ENCODE measurements around the gene TAF7L.
"Not testable (repeated sequence)": the region's sequence is repeated elsewhere in the genome, so short reads cannot be mapped to it uniquely, and the experiment has no call there.

The TAF7L gene, protein sequence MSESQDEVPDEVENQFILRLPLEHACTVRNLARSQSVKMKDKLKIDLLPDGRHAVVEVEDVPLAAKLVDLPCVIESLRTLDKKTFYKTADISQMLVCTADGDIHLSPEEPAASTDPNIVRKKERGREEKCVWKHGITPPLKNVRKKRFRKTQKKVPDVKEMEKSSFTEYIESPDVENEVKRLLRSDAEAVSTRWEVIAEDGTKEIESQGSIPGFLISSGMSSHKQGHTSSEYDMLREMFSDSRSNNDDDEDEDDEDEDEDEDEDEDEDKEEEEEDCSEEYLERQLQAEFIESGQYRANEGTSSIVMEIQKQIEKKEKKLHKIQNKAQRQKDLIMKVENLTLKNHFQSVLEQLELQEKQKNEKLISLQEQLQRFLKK

GRCh38 chrX:101290957-101291603 lies at the start of gene TAF7L:
Gene TAF7L (minus strand): TSS chrX:101291334. CDS start chrX:101287543, 3,791 bp downstream.
- DNase-seq: no peak

DNA sequence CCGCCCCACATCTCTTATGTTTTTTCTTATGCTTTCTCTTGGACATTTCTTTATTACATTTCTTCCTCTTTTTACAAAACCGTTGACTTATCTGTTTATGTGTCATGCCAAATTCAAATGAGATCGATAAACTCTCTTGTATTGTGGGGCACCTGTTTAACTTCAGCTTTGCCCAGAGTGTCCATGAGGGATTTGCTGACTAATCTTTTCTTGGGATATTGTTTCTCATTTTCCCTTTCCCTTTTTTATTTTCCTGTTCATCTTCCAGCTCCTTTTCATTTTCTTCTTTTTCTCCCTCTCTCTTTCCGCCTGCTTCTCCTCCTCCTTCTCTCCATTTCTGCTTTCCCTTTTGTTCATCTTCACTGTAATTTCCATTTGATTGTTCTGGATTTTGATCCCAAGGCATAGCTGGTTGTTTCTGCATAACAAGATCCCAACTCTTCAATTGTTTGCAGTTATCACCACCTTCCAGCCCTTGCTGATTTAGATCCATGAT lies 46.7 kb upstream of the TAF7L start:
- intact Hi-C loops (cut with DNase I): no loop called here
- DNase-seq: no peak

More at GRCh38 chrX:101290957-101291603, at the start of gene TAF7L:
- intact Hi-C loops (cut with DNase I): no loop called here

GRCh38 chrX:101334310-101334709 lies 43.2 kb upstream of the TAF7L start:
- DNase-seq; intact Hi-C loops (cut with DNase I): not testable (repeated sequence)

GRCh38 chrX:101326600-101326999 lies 35.5 kb upstream of the TAF7L start:
- DNase-seq; intact Hi-C loops (cut with DNase I): not testable (repeated sequence)

GRCh38 chrX:101303790-101304189 lies 12.7 kb upstream of the TAF7L start:
- intact Hi-C loops (cut with DNase I): no loop called here
- DNase-seq: no peak

GRCh38 chrX:101295603-101296002 lies 4.5 kb upstream of the TAF7L start:
- intact Hi-C loops (cut with DNase I): not testable (repeated sequence)

DNA sequence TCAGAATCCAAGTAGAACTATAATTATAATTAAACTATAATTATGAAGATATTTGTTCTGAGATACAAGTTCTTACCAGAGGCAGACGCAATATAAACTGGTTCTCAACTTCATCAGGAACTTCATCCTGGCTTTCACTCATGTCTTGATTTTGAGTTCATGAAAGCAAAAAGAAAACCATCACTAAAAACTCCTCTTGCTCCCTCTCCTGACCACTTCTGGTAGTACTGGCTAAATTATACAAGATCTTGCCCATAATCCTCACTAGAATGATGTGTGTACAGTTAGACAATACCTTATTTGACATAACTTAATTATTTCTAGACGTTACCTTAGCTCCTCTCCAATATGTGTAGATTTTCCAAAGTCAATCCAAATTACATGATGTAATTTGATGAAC lies 3.7 kb downstream of the TAF7L start:
- DNase-seq: peak in 8 of 42 donors; percentile 13 to 51 (median 24)
- intact Hi-C loops (cut with DNase I): no loop called here

More at GRCh38 chrX:101295603-101296002, 4.5 kb upstream of the TAF7L start:
- not testable (repeated sequence) for DNase-seq

- intact Hi-C loops (cut with DNase I): no loop called here
- DNase-seq: no peak
These were observed 14.9 kb downstream of the TAF7L start for GRCh38 chrX:101276238-101276637.

- intact Hi-C loops (cut with DNase I): no loop called here
- DNase-seq: no peak
These were observed 16.9 kb downstream of the TAF7L start for GRCh38 chrX:101274198-101274597.

DNA sequence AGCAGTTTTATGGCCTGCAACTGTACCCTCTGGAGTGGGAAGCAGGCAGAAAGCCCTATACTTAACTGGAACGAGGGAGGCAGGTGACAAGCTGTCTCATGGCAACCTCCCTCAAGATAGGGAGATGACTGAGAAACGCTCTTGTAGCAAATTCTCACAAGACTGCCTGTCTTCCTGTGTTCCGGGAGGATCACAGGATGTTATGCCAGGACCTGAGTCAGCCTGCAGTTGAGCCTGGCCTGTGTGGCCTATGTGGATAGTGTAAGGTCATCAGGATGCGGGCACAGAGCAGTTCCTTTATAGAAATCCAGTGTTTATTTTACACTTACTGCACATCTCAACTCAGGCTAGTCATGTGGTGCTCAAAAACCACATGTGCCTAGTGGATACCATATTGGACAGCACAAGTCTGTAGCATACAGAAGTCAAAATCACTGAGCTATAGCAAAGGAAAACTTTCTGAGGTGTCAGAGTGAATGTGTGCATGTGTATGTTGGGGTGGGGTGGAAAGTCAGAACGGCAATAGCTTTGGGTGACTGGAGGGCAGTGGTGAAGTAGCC lies 25.2 kb downstream of the TAF7L start:
- intact Hi-C loops (cut with DNase I): no loop called here
- peak in 23 of 42 donors; percentile 2 to 57 (median 24) for DNase-seq

- no peak for DNase-seq
- intact Hi-C loops (cut with DNase I): no loop called here
These were observed 27.4 kb downstream of the TAF7L start for GRCh38 chrX:101263766-101264165.

DNA sequence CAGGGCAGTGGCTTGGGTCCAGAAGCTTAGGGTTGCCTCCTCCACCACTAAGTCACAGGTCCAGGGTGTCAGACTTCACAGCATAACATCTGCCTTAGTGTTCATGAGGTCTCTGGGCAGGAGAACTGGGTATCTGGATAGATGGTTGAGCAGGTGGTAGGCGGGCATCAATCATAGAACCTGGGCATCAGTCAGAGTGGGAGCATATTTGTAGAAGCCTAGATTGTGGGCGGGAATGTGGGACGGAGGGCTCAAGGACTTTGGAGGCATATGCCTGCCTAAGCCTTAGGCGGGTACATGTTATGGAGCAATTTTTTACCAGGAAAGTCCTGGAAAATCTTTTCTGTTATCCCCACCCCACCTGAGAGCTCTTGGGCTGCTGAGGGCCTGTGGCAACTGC lies 28.5 kb downstream of the TAF7L start:
- intact Hi-C loops (cut with DNase I): no loop called here
- DNase-seq: no peak

GRCh38 chrX:101260435-101260834 lies 30.7 kb downstream of the TAF7L start:
- intact Hi-C loops (cut with DNase I): no loop called here
- DNase-seq: peak in 2 of 42 donors; percentile 13 to 40

DNA sequence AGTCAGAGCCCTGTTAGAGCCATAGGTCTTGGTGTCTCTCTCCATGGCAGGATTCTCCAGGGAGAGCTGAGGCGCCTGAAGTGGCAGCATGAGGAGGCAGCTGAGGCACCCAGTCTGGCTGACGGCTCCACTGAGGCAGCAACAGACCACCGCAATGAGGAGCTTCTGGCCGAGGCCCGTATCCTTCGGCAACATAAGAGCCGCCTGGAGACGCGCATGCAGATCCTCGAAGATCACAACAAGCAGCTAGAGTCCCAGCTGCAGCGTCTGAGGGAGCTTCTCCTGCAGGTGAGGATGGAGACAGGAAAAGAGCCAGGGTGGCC lies 32.9 kb downstream of the TAF7L start:
- intact Hi-C loops (cut with DNase I): no loop called here
- no peak for DNase-seq

GRCh38 chrX:101257448-101258258 lies 33.5 kb downstream of the TAF7L start:
- intact Hi-C loops (cut with DNase I): no loop called here
- DNase-seq: no peak

DNA sequence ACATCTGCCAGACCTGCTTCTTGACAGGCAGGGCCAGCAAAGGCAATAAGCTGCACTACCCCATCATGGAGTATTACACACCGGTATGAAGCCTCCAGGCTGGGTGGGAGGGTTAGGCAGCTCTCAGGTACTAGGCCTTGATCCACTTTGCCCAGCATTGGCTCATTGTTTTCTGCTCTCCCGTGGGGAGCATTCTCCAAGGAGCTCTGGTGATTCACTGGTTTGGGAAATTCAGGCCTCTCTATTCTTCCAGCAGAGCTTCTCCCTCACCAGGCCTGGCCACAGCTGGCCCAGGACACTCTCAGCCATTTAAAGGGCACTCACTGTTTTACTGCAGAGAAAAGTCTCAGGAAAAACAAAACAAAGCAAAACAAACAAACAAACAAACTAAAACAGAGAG lies 38.5 kb downstream of the TAF7L start:
- no peak for DNase-seq
- intact Hi-C loops (cut with DNase I): no loop called here

- intact Hi-C loops (cut with DNase I): no loop called here
- no peak for DNase-seq
These were observed 49.6 kb downstream of the TAF7L start for GRCh38 chrX:101241531-101241930.

GRCh38 chrX:101237041-101237440 lies 54.1 kb downstream of the TAF7L start:
- no peak for DNase-seq
- intact Hi-C loops (cut with DNase I): no loop called here

DNA sequence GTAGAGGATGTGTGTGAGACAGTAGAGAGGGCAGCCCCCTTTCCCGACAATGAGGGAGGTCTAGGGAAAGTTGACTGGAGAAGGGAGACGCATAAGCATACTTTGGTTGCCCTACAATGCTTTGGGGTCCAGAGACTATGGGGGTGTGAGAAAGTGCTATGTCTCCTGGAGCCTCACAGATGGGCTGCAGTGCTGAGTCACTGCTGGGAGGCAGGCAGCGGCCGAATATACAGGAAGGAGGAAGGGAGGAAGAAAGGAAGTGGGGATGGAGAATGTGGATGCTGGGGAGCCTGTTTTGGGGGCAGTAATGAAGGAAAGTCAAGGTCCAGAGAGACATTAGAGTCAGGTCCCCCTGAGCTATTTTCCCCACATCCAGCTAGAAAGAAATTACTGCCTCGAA lies 58.8 kb downstream of the TAF7L start:
- intact Hi-C loops (cut with DNase I): no loop called here
- no peak for DNase-seq
